Natural killer cell treated with Interleukin-12 subunit alpha and Interleukin-12 subunit beta and Interleukin-15 and Interleukin-18, amount 100 ng/mL, for 72 hours (primary cell): ENCODE measurements around the gene NFAT5. TPM values are rescaled to one million over a fixed set of nuclear protein-coding genes. Genes with fewer than 3 reads are reported as not detected.

Experiments
- ATAC-seq, 2 donors: fragments of 150-1000 bp; cut with Tn5 transposase in 1 of 2; sonication (Bioruptor Pico), chemical (Tn5 transposase) in 1 of 2; 2 replicates each; pipeline ENCODE4 v1.10.0; 2021
- DNase-seq: peaks from one replicate; pipeline ENCODE4 v3.0.0; 2022; ENCODE audit warnings: low spot score
- H3K27ac Mint-ChIP-seq, 2 donors: 1 replicate in 1 of 2; 2 replicates in 1 of 2; pipeline ENCODE4 v1.8.0; 2022; ENCODE audit warnings: mixed read lengths in 2 of 2, mild to moderate bottlenecking in 1 of 2, moderate library complexity in 1 of 2
- H3K27me3 Mint-ChIP-seq, 2 donors: 1 replicate in 1 of 2; 2 replicates in 1 of 2; pipeline ENCODE4 v1.8.0; 2022; ENCODE audit warnings: mixed read lengths in 2 of 2
- H3K36me3 Mint-ChIP-seq: one replicate; pipeline ENCODE4 v1.8.0; 2022; ENCODE audit warnings: mixed read lengths
- H3K4me1 Mint-ChIP-seq, 2 donors: 1 replicate in 1 of 2; 2 replicates in 1 of 2; pipeline ENCODE4 v1.8.0; 2022; ENCODE audit warnings: low read depth in 2 of 2, mixed read lengths in 2 of 2, mild to moderate bottlenecking in 1 of 2
- H3K4me3 Mint-ChIP-seq: one replicate; pipeline ENCODE4 v1.8.0; 2022; ENCODE audit warnings: mixed read lengths
- H3K9me3 Mint-ChIP-seq: 2 replicates; pipeline ENCODE4 v1.8.0; 2022; ENCODE audit warnings: mixed read lengths
- total RNA-seq, 2 donors: library from RNA; stranded (reverse); gene quantifications; one replicate each; pipeline ENCODE4 v1.2.3, GENCODE V29; 2022

NFAT5 gene
- total RNA-seq, 2 donors from 2014 or later, result 106 to 152 TPM

- H3K27me3 Mint-ChIP-seq, result no peaks in the 10 kb centered on the region
- DNase-seq, result no peak
- no peak overlapping the region for H3K27ac Mint-ChIP-seq
- no peak overlapping the region for H3K4me3 Mint-ChIP-seq
- H3K36me3 Mint-ChIP-seq, result peaks cover 22% of the 10 kb centered on the region
- H3K4me1 Mint-ChIP-seq, result peaks cover 4% of the 10 kb centered on the region in 2 donors
- no peak for ATAC-seq
- no peaks in the 10 kb centered on the region for H3K9me3 Mint-ChIP-seq
Measured at GRCh38 chr16:69651217-69651616, 85.5 kb downstream of the NFAT5 start.

- Mint-ChIP-seq H3K27me3 (no peaks in the 10 kb centered on the region), H3K4me1 (no peaks in the 10 kb centered on the region), H3K9me3 (no peaks in the 10 kb centered on the region), H3K36me3 (peaks cover 16% of the 10 kb centered on the region), H3K4me3 (no peak overlapping the region), H3K27ac (no peak overlapping the region)
- DNase-seq, result no peak
- no peak for ATAC-seq
Measured at GRCh38 chr16:69654280-69654931, 88.6 kb downstream of the NFAT5 start.

- no peaks in the 10 kb centered on the region for H3K27me3 Mint-ChIP-seq
- no peak overlapping the region for H3K4me3 Mint-ChIP-seq
- H3K4me1 Mint-ChIP-seq, result no peaks in the 10 kb centered on the region
- H3K36me3 Mint-ChIP-seq, result peaks cover 4% of the 10 kb centered on the region
- DNase-seq, result no peak
- no peaks in the 10 kb centered on the region for H3K9me3 Mint-ChIP-seq
- no peak for ATAC-seq
- no peak overlapping the region for H3K27ac Mint-ChIP-seq
Measured at GRCh38 chr16:69660166-69660565, 94.4 kb downstream of the NFAT5 start.

GRCh38 chr16:69662901-69663300 is 97.1 kb downstream of the NFAT5 start:
- DNase-seq (no peak), ATAC-seq (no peak)
- H3K4me1 Mint-ChIP-seq, result no peaks in the 10 kb centered on the region
- H3K4me3 Mint-ChIP-seq, result no peak overlapping the region
- no peaks in the 10 kb centered on the region for H3K27me3 Mint-ChIP-seq
- H3K27ac Mint-ChIP-seq, result no peak overlapping the region
- peaks cover 4% of the 10 kb centered on the region for H3K36me3 Mint-ChIP-seq
- H3K9me3 Mint-ChIP-seq, result no peaks in the 10 kb centered on the region

- peaks cover 0 to 3% of the 10 kb centered on the region in 2 donors for H3K4me1 Mint-ChIP-seq
- H3K9me3 Mint-ChIP-seq, result no peaks in the 10 kb centered on the region
- no peak overlapping the region for H3K4me3 Mint-ChIP-seq
- no peak overlapping the region for H3K27ac Mint-ChIP-seq
- no peak for ATAC-seq
- H3K27me3 Mint-ChIP-seq, result no peaks in the 10 kb centered on the region
- peaks cover 4% of the 10 kb centered on the region for H3K36me3 Mint-ChIP-seq
- DNase-seq, result no peak
Measured at GRCh38 chr16:69663846-69664245, 98.1 kb downstream of the NFAT5 start.

- H3K4me1 Mint-ChIP-seq, result peaks cover 0 to 3% of the 10 kb centered on the region in 2 donors
- no peak overlapping the region for H3K4me3 Mint-ChIP-seq
- no peak overlapping the region for H3K27ac Mint-ChIP-seq
- peaks cover 6% of the 10 kb centered on the region for H3K36me3 Mint-ChIP-seq
- H3K9me3 Mint-ChIP-seq, result no peaks in the 10 kb centered on the region
- no peak for ATAC-seq
- no peaks in the 10 kb centered on the region for H3K27me3 Mint-ChIP-seq
- no peak for DNase-seq
Measured at GRCh38 chr16:69669577-69669976, 103.8 kb downstream of the NFAT5 start.

GRCh38 chr16:69672315-69672997 is 106.7 kb downstream of the NFAT5 start:
- ATAC-seq (no peak), DNase-seq (no peak)
- H3K27me3 Mint-ChIP-seq, result no peaks in the 10 kb centered on the region
- peaks cover 13% of the 10 kb centered on the region for H3K36me3 Mint-ChIP-seq
- no peak overlapping the region for H3K4me3 Mint-ChIP-seq
- H3K4me1 Mint-ChIP-seq, result peaks cover 0 to 7% of the 10 kb centered on the region in 2 donors
- no peaks in the 10 kb centered on the region for H3K9me3 Mint-ChIP-seq
- peak overlapping the region in 1 of 2 donors; percentile 61 for H3K27ac Mint-ChIP-seq

- DNase-seq (no peak), ATAC-seq (no peak)
- H3K4me3 Mint-ChIP-seq, result no peak overlapping the region
- H3K4me1 Mint-ChIP-seq, result peaks cover 0 to 4% of the 10 kb centered on the region in 2 donors
- no peaks in the 10 kb centered on the region for H3K9me3 Mint-ChIP-seq
- H3K27ac Mint-ChIP-seq, result peak overlapping the region in 1 of 2 donors; percentile 61
- H3K27me3 Mint-ChIP-seq, result no peaks in the 10 kb centered on the region
- peaks cover 13% of the 10 kb centered on the region for H3K36me3 Mint-ChIP-seq
Measured at GRCh38 chr16:69672998-69673713, 107.4 kb downstream of the NFAT5 start.

GRCh38 chr16:69680358-69680757 is 114.6 kb downstream of the NFAT5 start:
- peaks cover 16% of the 10 kb centered on the region for H3K36me3 Mint-ChIP-seq

GRCh38 chr16:69688589-69688988 is 122.8 kb downstream of the NFAT5 start:
- DNase-seq (no peak), ATAC-seq (no peak)
- H3K27ac Mint-ChIP-seq, result no peak overlapping the region
- H3K36me3 Mint-ChIP-seq, result peaks cover 26% of the 10 kb centered on the region
- H3K27me3 Mint-ChIP-seq, result no peaks in the 10 kb centered on the region
- peaks cover 0 to 14% of the 10 kb centered on the region in 2 donors for H3K4me1 Mint-ChIP-seq
- no peak overlapping the region for H3K4me3 Mint-ChIP-seq
- no peaks in the 10 kb centered on the region for H3K9me3 Mint-ChIP-seq

More at GRCh38 chr16:69680358-69680757, 114.6 kb downstream of the NFAT5 start:
- Mint-ChIP-seq H3K4me1 (peaks cover 0 to 4% of the 10 kb centered on the region in 2 donors), H3K4me3 (no peak overlapping the region), H3K27ac (no peak overlapping the region), H3K9me3 (no peaks in the 10 kb centered on the region), H3K27me3 (no peaks in the 10 kb centered on the region)
- no peak for ATAC-seq
- no peak for DNase-seq

GRCh38 chr16:69691980-69692911 is 126.5 kb downstream of the NFAT5 start:
- H3K4me3 Mint-ChIP-seq, result no peak overlapping the region
- H3K27me3 Mint-ChIP-seq, result no peaks in the 10 kb centered on the region
- H3K9me3 Mint-ChIP-seq, result no peaks in the 10 kb centered on the region
- no peak for ATAC-seq
- H3K27ac Mint-ChIP-seq, result peak overlapping the region in 1 of 2 donors; percentile 52
- H3K36me3 Mint-ChIP-seq, result peaks cover 36% of the 10 kb centered on the region
- no peak for DNase-seq
- peaks cover 0 to 18% of the 10 kb centered on the region in 2 donors for H3K4me1 Mint-ChIP-seq

GRCh38 chr16:69693916-69694315 is 128.2 kb downstream of the NFAT5 start:
- peaks cover 43% of the 10 kb centered on the region for H3K36me3 Mint-ChIP-seq
- no peaks in the 10 kb centered on the region for H3K9me3 Mint-ChIP-seq
- peak overlapping the region in 1 of 2 donors; percentile 13 for H3K27ac Mint-ChIP-seq
- DNase-seq (no peak), ATAC-seq (no peak)
- H3K4me1 Mint-ChIP-seq, result peaks cover 0 to 22% of the 10 kb centered on the region in 2 donors
- no peak overlapping the region for H3K4me3 Mint-ChIP-seq
- H3K27me3 Mint-ChIP-seq, result no peaks in the 10 kb centered on the region

- Mint-ChIP-seq H3K27me3 (no peaks in the 10 kb centered on the region), H3K4me3 (no peak overlapping the region), H3K36me3 (peaks cover 23% of the 10 kb centered on the region), H3K4me1 (peaks cover 0 to 10% of the 10 kb centered on the region in 2 donors), H3K27ac (no peak overlapping the region), H3K9me3 (no peaks in the 10 kb centered on the region)
- DNase-seq (no peak), ATAC-seq (no peak)
Measured at GRCh38 chr16:69698404-69698803, 132.6 kb downstream of the NFAT5 start.
